Ovary (tissue), 3 donors: ENCODE results near the gene SEMA3G.

Experiments
- EP300 ChIP-seq: sonication (generic); formaldehyde crosslinking; IDR thresholded peaks from one replicate; pipeline ENCODE4 v1.6.1; 2017; ENCODE audit warnings: antibody characterized with exemption
- POLR2A ChIP-seq: fragments of 450-650 bp; IDR thresholded peaks from one replicate; pipeline ENCODE4 v1.6.1; 2017; ENCODE audit warnings: antibody characterized with exemption, mild to moderate bottlenecking, moderate library complexity
- TF ChIP-seq, protein P1 (sequence below), 3 donors: fragments of 450-650 bp in 2 of 3; fragments of 200-600 bp in 1 of 3; IDR thresholded peaks; one replicate each; pipeline versions ENCODE4 v1.5.1 to v1.8.0; 2016 to 2022; ENCODE audit warnings: antibody characterized with exemption in 3 of 3, mild to moderate bottlenecking in 1 of 3
- donor health status: DM: no; HTN: no; CAD: no.

DNA sequence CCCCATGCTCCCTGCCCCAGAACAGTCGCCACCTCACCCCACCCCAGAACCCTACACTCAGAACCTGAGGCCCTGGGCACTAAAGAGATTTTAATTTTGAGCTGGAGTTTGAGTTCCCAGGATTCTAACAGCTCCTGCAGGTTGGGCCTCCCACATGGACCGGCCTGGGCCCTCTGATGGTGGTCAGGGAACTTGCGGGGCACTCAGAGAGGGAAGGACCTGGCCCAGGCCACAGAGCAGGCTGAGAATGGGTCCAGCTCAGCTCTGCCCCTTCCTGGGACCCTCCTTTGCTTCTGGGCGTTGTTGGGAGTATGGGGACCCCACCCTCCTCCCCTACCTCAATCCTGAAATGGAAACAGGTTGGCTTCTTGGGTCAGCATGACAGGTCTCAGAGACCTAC lies 1.1 kb upstream of the SEMA3G start:
- TF ChIP-seq, protein P1, sequence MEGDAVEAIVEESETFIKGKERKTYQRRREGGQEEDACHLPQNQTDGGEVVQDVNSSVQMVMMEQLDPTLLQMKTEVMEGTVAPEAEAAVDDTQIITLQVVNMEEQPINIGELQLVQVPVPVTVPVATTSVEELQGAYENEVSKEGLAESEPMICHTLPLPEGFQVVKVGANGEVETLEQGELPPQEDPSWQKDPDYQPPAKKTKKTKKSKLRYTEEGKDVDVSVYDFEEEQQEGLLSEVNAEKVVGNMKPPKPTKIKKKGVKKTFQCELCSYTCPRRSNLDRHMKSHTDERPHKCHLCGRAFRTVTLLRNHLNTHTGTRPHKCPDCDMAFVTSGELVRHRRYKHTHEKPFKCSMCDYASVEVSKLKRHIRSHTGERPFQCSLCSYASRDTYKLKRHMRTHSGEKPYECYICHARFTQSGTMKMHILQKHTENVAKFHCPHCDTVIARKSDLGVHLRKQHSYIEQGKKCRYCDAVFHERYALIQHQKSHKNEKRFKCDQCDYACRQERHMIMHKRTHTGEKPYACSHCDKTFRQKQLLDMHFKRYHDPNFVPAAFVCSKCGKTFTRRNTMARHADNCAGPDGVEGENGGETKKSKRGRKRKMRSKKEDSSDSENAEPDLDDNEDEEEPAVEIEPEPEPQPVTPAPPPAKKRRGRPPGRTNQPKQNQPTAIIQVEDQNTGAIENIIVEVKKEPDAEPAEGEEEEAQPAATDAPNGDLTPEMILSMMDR (IDR thresholded peaks at IDR 0.05): no peak
- TF ChIP-seq POLR2A (no peak), EP300 (no peak)
